Measurements from ENCODE around the gene APLN.

The APLN gene

GRCh38 chrX:129688097-129688496 is 33.3 kb upstream of the APLN start:
- TF ChIP-seq CTCF (conservative IDR thresholded peaks at IDR 0.05) (no peak), ZFX (IDR thresholded peaks at IDR 0.05) (no peak)
- H3K27ac ChIP-seq = no peak overlapping the region

GRCh38 chrX:129686422-129686948 is 31.7 kb upstream of the APLN start:
- no peak for TF ChIP-seq CTCF (conservative IDR thresholded peaks at IDR 0.05)
- TF ChIP-seq ZFX (IDR thresholded peaks at IDR 0.05) = no peak
- H3K27ac ChIP-seq = no peak overlapping the region

GRCh38 chrX:129682979-129683378 is 28.2 kb upstream of the APLN start:
- H3K27ac ChIP-seq = no peak overlapping the region

GRCh38 chrX:129679901-129680300 is 25.1 kb upstream of the APLN start:
- no peak for TF ChIP-seq CTCF (conservative IDR thresholded peaks at IDR 0.05)
- TF ChIP-seq ZFX (IDR thresholded peaks at IDR 0.05) = no peak
- no peak overlapping the region for H3K27ac ChIP-seq

More at GRCh38 chrX:129682979-129683378, 28.2 kb upstream of the APLN start:
- TF ChIP-seq CTCF (conservative IDR thresholded peaks at IDR 0.05) (no peak), ZFX (IDR thresholded peaks at IDR 0.05) (no peak)

GRCh38 chrX:129678614-129679195 is 23.9 kb upstream of the APLN start:
- TF ChIP-seq CTCF (conservative IDR thresholded peaks at IDR 0.05) (no peak), ZFX (IDR thresholded peaks at IDR 0.05) (no peak)
- H3K27ac ChIP-seq = no peak overlapping the region

- TF ChIP-seq CTCF (conservative IDR thresholded peaks at IDR 0.05) = no peak
- no peak for TF ChIP-seq ZFX (IDR thresholded peaks at IDR 0.05)
- H3K27ac ChIP-seq = no peak overlapping the region
These were observed 12.7 kb upstream of the APLN start for GRCh38 chrX:129667412-129667811.

- TF ChIP-seq CTCF (conservative IDR thresholded peaks at IDR 0.05) (no peak), ZFX (IDR thresholded peaks at IDR 0.05) (no peak)
- no peak overlapping the region for H3K27ac ChIP-seq
These were observed 11.3 kb upstream of the APLN start for GRCh38 chrX:129665916-129666644.

Data from C4-2B (cell line).